GM19043 (cell line): ENCODE results near the gene ELMO3.

Experiments used
- ATAC-seq: cut with Tn5 transposase; IDR thresholded peaks from one replicate; pipeline ENCODE4 v1.9.1; 2021; ENCODE audit warnings: low read depth; ENCODE audit not compliant: unreplicated experiment

ELMO3 gene

DNA sequence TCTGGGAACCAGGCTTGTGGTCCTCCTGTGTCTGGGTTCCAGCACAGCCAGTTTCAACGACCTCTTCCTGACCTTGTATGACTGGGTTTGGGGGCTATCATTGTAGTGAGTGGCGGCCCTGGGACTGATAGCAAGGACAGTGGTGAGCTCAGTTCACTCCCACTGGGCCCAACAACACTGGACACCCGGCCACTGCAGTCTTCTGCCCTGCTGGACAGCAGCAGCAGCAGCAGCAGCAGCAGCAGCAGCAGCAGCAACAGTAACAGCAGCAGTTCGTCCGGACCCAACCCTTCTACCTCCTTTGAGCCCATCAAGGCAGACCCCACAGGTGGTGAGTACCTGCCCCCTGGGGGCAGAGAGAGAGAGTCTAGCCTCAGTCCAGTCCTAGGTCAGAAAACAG, 3.3 kb upstream of the ELMO3 start:
- no peak for ATAC-seq

DNA sequence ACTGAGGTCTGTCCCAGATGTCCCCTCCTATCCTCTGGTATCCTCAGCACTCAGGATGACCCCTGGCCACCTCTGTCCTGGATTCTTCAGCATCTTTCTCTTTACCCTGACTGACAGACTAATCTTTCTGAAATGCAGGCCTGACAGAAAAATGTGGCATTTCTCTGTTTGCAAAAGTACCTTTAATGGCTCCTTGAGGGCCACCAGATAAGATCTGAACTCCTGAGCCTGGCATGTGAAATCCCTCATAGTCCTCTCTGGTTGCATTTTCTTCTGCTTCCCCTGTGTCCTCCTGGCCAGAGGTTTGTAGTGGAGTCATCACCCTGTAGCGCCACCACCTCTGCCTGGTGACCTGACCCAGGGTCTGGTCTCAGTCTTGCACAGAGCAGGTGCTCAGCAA, 2.0 kb upstream of the ELMO3 start:
- ATAC-seq = no peak

- ATAC-seq = no peak
Observed at GRCh38 chr16:67197704-67198103, 1.2 kb upstream of the ELMO3 start.

DNA sequence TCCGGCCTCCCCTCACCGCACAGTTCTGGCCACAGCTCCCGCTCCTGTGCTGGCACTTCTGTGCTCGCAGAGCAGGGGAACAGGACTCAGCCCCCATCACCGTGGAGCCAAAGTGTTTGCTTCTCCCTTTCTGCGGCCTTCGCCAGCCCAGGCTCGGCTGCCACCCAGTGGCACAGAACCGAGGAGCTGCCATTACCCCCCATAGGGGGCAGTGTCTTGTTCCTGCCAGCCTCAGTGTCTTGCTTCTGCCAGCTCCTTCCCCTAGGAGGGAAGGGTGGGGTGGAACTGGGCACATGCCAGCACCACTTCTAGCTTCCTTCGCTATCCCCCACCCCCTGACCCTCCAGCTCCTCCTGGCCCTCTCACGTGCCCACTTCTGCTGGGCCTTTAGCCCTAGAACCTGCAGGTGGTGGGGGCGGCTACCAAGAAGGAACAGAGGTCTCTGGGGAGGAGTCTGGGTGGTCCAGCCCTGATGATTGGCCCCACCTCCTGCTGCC, 645 bp upstream of the ELMO3 start:
- ATAC-seq = no peak

DNA sequence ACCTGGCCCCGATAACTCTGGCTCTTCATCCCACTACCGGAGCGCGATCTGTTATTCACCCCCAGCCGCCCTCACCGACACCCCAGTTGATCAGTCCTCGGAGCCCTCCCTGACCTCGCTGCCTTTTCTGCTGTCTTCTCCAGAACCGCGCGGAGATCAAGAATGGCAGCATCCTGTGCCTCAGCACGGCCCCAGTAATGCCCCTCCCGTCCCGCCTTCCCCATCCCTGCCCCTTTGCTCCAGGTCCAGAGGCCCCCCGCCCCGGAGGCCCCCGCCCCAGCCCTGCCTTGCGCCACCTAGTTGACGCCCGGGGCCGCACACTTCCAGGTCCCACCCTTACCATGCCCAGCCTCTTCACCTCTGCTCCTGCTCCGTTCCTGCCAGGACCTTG, 872 bp downstream of the ELMO3 start:
- no peak for ATAC-seq

- no peak for ATAC-seq
Observed at GRCh38 chr16:67200491-67200890, 1.6 kb downstream of the ELMO3 start.

DNA sequence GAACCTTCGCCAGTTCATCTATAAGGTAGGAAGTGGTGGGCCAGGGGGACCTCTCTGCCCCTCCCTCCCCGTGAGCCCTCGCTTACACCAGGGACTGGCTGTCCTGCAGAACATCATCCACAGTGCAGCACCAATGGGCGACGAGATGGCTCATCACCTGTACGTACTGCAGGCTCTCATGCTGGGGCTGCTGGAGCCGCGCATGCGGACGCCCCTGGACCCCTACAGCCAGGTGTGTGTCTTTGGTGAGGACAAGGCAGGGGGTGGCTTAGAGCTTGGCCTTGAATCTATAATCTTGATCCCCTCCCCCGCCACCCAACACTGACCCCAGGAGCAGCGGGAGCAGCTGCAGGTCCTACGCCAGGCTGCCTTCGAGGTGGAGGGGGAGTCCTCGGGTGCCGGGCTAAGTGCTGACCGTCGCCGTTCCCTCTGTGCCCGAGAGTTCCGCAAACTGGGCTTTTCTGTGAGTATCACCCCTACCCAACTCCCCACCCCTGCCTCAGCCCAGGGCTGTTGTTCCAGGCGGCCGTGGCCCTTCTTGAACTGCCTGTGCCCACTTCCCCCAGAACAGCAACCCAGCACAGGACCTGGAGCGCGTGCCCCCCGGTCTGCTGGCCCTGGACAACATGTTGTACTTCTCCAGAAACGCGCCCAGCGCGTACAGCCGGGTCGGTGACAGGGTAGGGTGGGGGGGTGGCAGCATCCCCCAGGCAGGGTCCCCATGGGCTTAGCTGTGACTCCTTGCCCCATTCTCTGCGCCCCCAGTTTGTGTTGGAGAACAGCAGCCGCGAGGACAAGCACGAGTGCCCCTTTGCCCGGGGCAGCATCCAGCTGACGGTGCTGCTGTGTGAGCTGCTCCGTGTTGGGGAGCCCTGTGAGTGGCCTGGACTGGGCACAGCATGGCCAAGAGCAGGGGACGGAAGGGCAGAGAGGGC, 2.7 kb downstream of the ELMO3 start:
- ATAC-seq = no peak

DNA sequence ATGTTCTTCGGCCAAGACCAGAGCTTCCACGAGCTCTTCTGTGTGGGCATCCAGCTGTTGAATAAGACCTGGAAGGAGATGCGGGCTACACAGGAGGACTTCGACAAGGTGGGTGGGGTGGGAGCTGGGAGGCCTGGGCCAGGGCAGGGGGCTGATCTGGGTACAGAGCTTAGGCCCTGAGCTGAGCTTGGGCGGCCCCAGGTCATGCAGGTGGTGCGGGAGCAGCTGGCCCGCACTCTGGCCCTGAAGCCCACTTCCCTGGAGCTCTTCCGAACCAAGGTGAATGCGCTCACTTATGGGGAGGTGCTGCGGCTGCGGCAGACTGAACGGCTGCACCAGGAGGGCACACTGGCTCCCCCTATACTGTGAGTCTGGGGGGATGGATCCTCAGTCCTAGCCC, 3.5 kb downstream of the ELMO3 start:
- ATAC-seq = no peak

DNA sequence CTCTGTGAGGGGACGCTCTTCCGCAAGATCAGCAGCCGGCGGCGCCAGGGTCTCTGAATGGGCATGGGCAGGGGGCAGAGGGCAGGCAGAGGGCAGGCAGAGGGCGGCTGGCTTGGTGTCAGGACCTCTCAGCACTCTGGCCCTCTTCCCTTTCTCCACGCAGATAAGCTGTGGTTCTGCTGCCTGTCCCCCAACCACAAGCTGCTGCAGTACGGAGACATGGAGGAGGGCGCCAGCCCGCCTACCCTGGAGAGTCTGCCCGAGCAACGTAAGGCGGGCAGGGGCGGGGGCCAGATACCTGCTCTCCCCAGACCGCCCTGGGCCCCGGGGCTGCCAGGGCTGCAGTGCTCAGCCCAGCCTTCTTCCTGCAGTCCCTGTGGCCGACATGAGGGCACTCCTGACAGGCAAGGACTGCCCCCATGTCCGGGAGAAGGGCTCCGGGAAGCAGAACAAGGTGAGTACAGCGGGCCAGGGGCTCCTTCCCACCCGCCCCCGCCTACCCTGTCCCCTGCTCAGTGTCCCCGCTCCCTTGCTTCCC, 4.1 kb downstream of the ELMO3 start:
- ATAC-seq = no peak

- no peak for ATAC-seq
Observed at GRCh38 chr16:67204076-67204475, 5.1 kb downstream of the ELMO3 start.

GRCh38 chr16:67206129-67206837, 7.4 kb downstream of the ELMO3 start:
- no peak for ATAC-seq

DNA sequence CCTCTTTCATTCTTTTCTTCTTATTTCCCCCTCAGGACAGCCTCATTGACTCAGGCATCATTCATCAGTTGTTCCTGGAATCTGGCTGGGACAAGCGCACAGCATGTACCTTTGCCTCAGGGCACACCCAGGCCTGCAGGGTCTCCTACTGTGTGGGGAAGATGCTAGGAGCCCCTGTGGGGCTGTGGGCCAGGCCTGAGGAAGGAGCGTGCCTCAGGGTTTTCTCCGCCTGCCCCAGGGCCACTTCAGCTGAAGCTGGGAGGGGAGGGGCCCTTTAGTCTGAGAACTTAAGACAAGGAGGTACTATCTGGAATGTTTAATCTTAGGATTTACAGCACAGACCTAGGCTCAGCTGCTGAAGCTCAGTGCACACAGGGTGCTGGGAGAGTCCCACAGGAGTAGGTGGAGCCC, 7.9 kb downstream of the ELMO3 start:
- no peak for ATAC-seq

DNA sequence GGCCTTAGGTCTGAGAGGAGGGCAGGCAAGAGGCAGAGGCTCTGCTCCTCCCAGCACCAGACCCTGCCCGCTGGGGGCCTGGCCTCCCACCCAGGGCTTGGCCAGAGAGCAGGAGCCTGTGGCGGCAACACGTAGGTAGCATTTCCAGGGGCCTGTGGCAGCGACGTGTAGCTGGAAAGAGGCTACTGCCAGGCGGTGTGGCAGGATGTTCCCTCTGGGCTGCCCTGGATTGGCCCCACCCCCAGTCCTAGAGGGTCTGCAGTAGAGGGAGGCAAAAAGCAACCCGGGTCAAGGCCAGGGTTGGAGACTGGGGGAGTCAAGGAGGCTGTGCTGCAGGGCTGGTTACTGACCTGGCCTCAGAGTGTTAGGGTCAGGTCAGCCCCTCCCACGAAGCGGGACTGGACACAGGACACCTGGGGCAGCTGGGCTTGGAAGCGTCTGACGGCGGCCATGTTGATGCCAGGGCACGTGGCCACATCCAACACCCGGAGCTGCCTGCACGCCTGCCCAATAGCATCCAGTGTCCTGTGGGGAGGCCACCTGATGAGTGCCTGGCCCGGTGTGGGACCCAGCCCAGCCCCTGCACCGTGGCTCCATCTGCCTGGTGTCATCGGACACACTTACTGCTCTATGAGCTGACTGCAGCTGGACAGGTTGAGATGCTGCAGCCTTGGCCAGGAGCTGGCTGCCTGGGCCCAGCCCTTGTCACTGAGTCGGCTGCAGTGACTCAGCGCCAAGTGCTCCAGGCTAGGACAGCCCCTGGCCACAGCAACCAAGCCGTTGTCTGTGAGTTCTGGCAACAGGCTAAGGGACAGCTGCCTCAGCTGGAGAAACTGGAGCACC, 8.5 kb downstream of the ELMO3 start:
- ATAC-seq = no peak

DNA sequence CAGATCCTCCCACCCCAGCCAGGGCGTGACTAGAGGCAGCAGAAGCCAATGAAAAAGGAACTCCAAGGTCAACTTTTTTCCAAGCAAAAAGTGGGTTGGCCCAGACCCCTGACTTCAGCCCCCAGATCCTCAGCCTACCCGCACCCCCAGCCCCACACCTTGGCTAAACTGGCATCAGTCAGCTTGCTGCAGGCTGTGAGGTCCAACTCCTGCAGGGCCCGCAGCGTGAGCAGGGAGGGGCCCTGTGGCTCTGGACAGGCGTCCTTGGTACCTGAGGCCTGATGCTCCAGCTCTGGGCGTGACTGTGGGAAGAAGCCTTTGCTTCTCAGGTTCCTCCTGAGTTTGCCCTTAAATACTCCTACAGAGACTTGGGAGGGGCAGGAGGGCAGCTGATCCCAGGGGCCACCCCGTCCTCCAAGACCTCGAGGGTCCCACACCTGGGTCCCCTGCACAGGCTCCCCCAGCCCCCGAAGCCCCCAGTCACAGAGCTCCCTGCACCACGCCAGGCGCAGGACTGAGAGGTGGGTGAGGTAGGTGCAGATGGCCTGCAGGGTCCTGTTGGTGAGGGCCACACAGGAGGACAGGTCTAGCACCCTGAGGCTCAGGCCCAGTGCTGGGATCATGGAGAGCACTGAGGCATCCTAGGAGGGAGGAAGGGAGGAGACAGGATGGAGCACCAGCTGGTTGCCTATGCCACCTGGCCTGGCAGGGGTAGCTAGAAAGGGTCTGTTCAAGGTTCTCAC, 9.4 kb downstream of the ELMO3 start:
- no peak for ATAC-seq

DNA sequence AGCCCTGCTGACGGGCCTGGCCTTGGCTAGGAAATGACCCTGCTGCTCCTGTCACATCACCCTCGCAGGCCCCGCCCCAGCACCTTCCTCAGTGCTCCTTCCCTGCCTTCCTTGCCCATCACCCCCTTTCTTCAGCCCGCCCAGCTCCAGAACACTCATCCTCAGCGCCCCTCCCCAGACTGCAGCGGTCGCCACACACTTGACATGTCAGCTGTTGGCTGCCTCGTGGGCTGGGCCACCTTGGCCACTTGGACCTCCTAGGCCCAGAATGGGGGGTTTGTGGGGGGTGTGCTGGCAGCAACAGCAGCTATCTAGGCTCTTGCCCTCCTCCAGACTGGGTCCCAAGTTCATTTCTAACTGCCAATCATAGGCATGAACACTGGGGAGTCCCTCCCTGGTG, 10.6 kb downstream of the ELMO3 start:
- no peak for ATAC-seq

- ATAC-seq = no peak
Observed at GRCh38 chr16:67210069-67210937, 11.4 kb downstream of the ELMO3 start.

DNA sequence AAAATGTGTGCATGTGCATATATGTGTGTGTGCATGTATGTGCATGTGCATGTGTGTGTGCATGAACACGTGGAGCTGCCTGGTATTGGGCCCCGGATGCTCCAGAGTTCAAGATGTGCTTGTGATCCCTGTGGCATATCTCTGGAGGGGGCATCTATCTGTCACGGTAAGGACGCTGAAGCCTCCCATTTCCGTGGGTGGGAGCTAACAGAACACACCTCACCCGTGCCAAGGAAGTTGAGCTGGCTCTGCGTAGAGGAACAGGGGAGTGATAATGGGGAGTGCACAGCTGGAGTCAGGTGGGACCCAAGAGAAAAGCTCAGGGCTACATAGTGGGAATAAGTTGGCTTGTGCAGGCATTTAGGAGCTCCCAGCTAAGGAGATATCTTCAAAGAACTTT, 12.7 kb downstream of the ELMO3 start:
- ATAC-seq = no peak

GRCh38 chr16:67212766-67213165, 13.8 kb downstream of the ELMO3 start:
- ATAC-seq = no peak
